GM18507 (cell line): Measurements from ENCODE around the gene CPSF4L.

Source experiments
- DNase-seq: peaks from one replicate; pipeline ENCODE4 v3.0.0; 2011; ENCODE audit warnings: low read depth; ENCODE audit not compliant: insufficient read length; ENCODE audit errors: extremely low spot score
- FAIRE-seq: peaks from 2 replicates; lab custom pipeline; 2011; peaks lifted over from hg19 to GRCh38; lab: Jason Lieb, UNC

Gene CPSF4L

GRCh38 chr17:73290399-73291259 is 28.9 kb upstream of the CPSF4L start:
- DNase-seq = no peak
- FAIRE-seq = peak; percentile 29

- no peak for FAIRE-seq
- DNase-seq = no peak
Observed at GRCh38 chr17:73289549-73290254, 28.0 kb upstream of the CPSF4L start.

- no peak for FAIRE-seq
- DNase-seq = no peak
Observed at GRCh38 chr17:73288534-73289302, 27.0 kb upstream of the CPSF4L start.

- FAIRE-seq = no peak
- no peak for DNase-seq
Observed at GRCh38 chr17:73286863-73287296, 25.2 kb upstream of the CPSF4L start.

GRCh38 chr17:73285916-73286862 is 24.5 kb upstream of the CPSF4L start:
- FAIRE-seq (no peak), DNase-seq (no peak)

GRCh38 chr17:73285603-73285908 is 23.9 kb upstream of the CPSF4L start:
- FAIRE-seq (no peak), DNase-seq (no peak)

- DNase-seq (no peak), FAIRE-seq (no peak)
Observed at GRCh38 chr17:73284906-73285602, 23.4 kb upstream of the CPSF4L start.

GRCh38 chr17:73284354-73284753 is 22.7 kb upstream of the CPSF4L start:
- no peak for DNase-seq
- FAIRE-seq = no peak

- DNase-seq (no peak), FAIRE-seq (no peak)
Observed at GRCh38 chr17:73283841-73284282, 22.2 kb upstream of the CPSF4L start.

GRCh38 chr17:73283250-73283649 is 21.6 kb upstream of the CPSF4L start:
- FAIRE-seq (no peak), DNase-seq (no peak)

GRCh38 chr17:73282629-73283028 is 20.9 kb upstream of the CPSF4L start:
- DNase-seq = no peak
- no peak for FAIRE-seq

- DNase-seq (peak; percentile 71), FAIRE-seq (peak; percentile 88)
Observed at GRCh38 chr17:73281928-73282327, 20.2 kb upstream of the CPSF4L start.

GRCh38 chr17:73280191-73280590 is 18.5 kb upstream of the CPSF4L start:
- DNase-seq (no peak), FAIRE-seq (no peak)

GRCh38 chr17:73279704-73280103 is 18.0 kb upstream of the CPSF4L start:
- FAIRE-seq = no peak
- DNase-seq = no peak

GRCh38 chr17:73278465-73279453 is 17.1 kb upstream of the CPSF4L start:
- no peak for DNase-seq
- FAIRE-seq = no peak

- DNase-seq (no peak), FAIRE-seq (no peak)
Observed at GRCh38 chr17:73278049-73278464, 16.4 kb upstream of the CPSF4L start.

- FAIRE-seq (no peak), DNase-seq (no peak)
Observed at GRCh38 chr17:73274490-73274889, 12.8 kb upstream of the CPSF4L start.

- DNase-seq (no peak), FAIRE-seq (no peak)
Observed at GRCh38 chr17:73272906-73273218, 11.2 kb upstream of the CPSF4L start.
